PC-3 (cell line): ENCODE results near the gene STARD3. TPM values are rescaled to one million over a fixed set of nuclear protein-coding genes. Genes with fewer than 3 reads are reported as not detected.

Experiments
- ATAC-seq: fragments of 200-7000 bp; cut with Tn5 transposase; 2 replicates; pipeline ENCODE4 v1.9.1; 2020; ENCODE audit warnings: mild to moderate bottlenecking, moderate library complexity
- BruUV-seq: library from RNA; stranded (reverse); fragments of 400-500 nt; replicated peaks from 2 replicates; lab custom pipeline; 2021; lab: Mats Ljungman, UMichigan
- CTCF ChIA-PET: fragments of 300-600 bp; sonication (Branson Sonifier 250); formaldehyde crosslinking; loops from one replicate; lab custom pipeline; 2022; ENCODE audit warnings: antibody characterized with exemption; lab: Charles Lee
- POLR2A ChIA-PET: fragments of 300-600 bp; sonication (Branson Sonifier 250); formaldehyde crosslinking; loops from one replicate; lab custom pipeline; 2022; ENCODE audit warnings: antibody characterized with exemption; ENCODE audit not compliant: unreplicated experiment; lab: Charles Lee
- DNase-seq: peaks from one replicate; pipeline ENCODE4 v3.0.0-alpha.2; 2015
- H2AFZ ChIP-seq: fragments of 300-600 bp; sonication (generic); 2 replicates; pipeline ENCODE4 v1.6.0; 2016; ENCODE audit warnings: antibody characterized with exemption, low read length
- H3F3A ChIP-seq: fragments of 300-600 bp; sonication (generic); one replicate; pipeline ENCODE4 v1.6.0; 2017; ENCODE audit warnings: antibody characterized with exemption, low read length, control low read depth, mild to moderate bottlenecking; ENCODE audit not compliant: unreplicated experiment
- H3K27ac ChIP-seq: fragments of 300-600 bp; sonication (generic); 2 replicates; pipeline ENCODE4 v1.5.1; 2016; ENCODE audit warnings: mild to moderate bottlenecking, low read length
- H3K27me3 ChIP-seq: fragments of 300-600 bp; sonication (generic); 2 replicates; pipeline ENCODE4 v1.6.1; 2016; ENCODE audit warnings: low read length, mixed read lengths
- H3K36me3 ChIP-seq: fragments of 300-600 bp; sonication (generic); 2 replicates; pipeline ENCODE4 v1.6.1; 2016; ENCODE audit warnings: low read depth, mixed run types, low read length, mixed read lengths
- H3K4me1 ChIP-seq: fragments of 300-600 bp; sonication (generic); 2 replicates; pipeline ENCODE4 v1.5.1; 2016; ENCODE audit warnings: low read length; ENCODE audit not compliant: insufficient read depth
- H3K4me2 ChIP-seq: fragments of 300-600 bp; sonication (generic); 2 replicates; pipeline ENCODE4 v1.6.0; 2016; ENCODE audit warnings: low read length
- H3K4me3 ChIP-seq: fragments of 300-600 bp; sonication (generic); 2 replicates; pipeline ENCODE4 v1.5.1; 2016; ENCODE audit warnings: mild to moderate bottlenecking, low read length, mixed read lengths
- H3K79me2 ChIP-seq: fragments of 300-600 bp; sonication (generic); 2 replicates; pipeline ENCODE4 v1.6.1; 2017; ENCODE audit warnings: low read length, mixed read lengths
- H3K9ac ChIP-seq: fragments of 300-600 bp; sonication (generic); 2 replicates; pipeline ENCODE4 v1.6.0; 2016; ENCODE audit warnings: mild to moderate bottlenecking, low read length
- H3K9me2 ChIP-seq: fragments of 300-600 bp; sonication (generic); replicated peaks from 2 replicates; pipeline ENCODE4 v1.6.1; 2016; ENCODE audit warnings: mixed run types, low read length, mixed read lengths
- H3K9me3 ChIP-seq: fragments of 300-600 bp; sonication (generic); 2 replicates; pipeline ENCODE4 v1.6.1; 2016; ENCODE audit warnings: low read length, mixed read lengths
- H4K20me1 ChIP-seq: fragments of 300-600 bp; sonication (generic); 2 replicates; pipeline ENCODE4 v1.6.1; 2016; ENCODE audit warnings: low read length, mixed read lengths
- EZH2 ChIP-seq: fragments of 300-600 bp; sonication (generic); IDR thresholded peaks from one replicate; pipeline ENCODE4 v1.6.1; 2017; ENCODE audit warnings: antibody characterized with exemption, mild to moderate bottlenecking, low read length; ENCODE audit not compliant: unreplicated experiment
- EZH2phosphoT487 ChIP-seq: fragments of 300-600 bp; sonication (generic); IDR thresholded peaks from 2 replicates; pipeline ENCODE4 v1.6.1; 2018; ENCODE audit warnings: mild to moderate bottlenecking, antibody characterized with exemption, low read length, borderline replicate concordance
- intact Hi-C: fragments of 100-400 bp; cut with micrococcal nuclease; formaldehyde crosslinking; loops from 2 replicates; pipeline ENCODE4 v1.9.0; 2023
- total RNA-seq: library from RNA; depleted of rRNA; stranded (reverse); fragments of >200 nt; gene quantifications from 2 replicates; pipeline ENCODE4 v1.2.3, GENCODE V29; 2014
- TF ChIP-seq, protein P1 (sequence below): fragments of 300-600 bp; sonication (generic); conservative IDR thresholded peaks from 2 replicates; pipeline ENCODE4 v1.5.1; 2017; ENCODE audit warnings: antibody characterized with exemption, low read depth, mild to moderate bottlenecking, low read length

Gene STARD3
- total RNA-seq, 1 experiment from 2014 or later: 30.5 TPM

DNA sequence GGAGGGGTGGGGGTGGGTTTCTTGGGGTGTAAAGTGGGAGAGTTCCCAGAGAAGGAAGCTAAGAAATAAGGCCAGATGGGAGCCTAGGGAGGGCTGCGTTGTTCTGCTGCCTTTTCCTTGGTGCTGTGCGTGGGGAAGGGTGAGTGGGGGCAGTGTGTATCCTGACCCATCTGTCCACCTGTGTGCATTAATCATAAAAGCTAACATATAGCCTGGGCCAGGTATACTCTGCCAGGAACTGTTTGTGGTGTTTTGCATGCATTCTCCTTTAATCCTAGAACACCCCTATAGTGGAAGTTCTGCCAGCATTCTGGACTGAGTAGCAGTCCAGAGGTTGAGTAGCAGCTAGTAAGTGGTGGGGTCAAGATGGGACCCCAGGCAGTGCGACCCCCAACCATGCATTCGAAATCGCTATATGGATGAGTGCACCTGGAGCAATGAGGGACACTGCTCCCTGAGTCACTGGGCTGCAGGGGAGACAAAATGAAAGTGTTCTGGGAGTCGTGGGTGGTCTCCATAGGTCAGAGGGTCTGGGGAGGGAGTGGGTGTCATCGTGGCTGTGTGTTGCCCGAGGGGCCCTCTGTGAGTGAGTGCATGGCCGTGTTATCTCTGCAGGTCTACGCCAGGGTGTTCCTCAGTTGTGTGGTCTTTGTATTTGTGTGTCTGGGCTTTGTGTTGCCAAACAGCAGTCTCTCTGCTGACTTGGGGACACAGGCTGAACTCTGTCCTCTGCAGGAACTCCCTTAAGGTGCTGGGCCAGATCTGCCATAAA, 64.3 kb downstream of the STARD3 start:
- ChIA-PET CTCF (no interaction called here), POLR2A (no interaction called here)
- peak overlapping the region; percentile 88 for H3K4me3 ChIP-seq
- H2AFZ ChIP-seq: no peak overlapping the region; the same call in 1 of the 2 replicates
- intact Hi-C loops: no loop called here
- peaks cover 52% of the 10 kb centered on the region for H3K4me1 ChIP-seq
- H3K27me3 ChIP-seq: no peaks in the 10 kb centered on the region
- TSS peak; percentile 51 for BruUV-seq
- H3F3A ChIP-seq: no peaks in the 10 kb centered on the region
- H3K36me3 ChIP-seq: no peaks in the 10 kb centered on the region
- H4K20me1 ChIP-seq: no peaks in the 10 kb centered on the region
- H3K27ac ChIP-seq: peak overlapping the region; percentile 92
- H3K9me3 ChIP-seq: no peaks in the 10 kb centered on the region
- DNase-seq (peak; percentile 7), ATAC-seq (no peak)
- TF ChIP-seq EZH2phosphoT487: no peak
- TF ChIP-seq, protein P1, sequence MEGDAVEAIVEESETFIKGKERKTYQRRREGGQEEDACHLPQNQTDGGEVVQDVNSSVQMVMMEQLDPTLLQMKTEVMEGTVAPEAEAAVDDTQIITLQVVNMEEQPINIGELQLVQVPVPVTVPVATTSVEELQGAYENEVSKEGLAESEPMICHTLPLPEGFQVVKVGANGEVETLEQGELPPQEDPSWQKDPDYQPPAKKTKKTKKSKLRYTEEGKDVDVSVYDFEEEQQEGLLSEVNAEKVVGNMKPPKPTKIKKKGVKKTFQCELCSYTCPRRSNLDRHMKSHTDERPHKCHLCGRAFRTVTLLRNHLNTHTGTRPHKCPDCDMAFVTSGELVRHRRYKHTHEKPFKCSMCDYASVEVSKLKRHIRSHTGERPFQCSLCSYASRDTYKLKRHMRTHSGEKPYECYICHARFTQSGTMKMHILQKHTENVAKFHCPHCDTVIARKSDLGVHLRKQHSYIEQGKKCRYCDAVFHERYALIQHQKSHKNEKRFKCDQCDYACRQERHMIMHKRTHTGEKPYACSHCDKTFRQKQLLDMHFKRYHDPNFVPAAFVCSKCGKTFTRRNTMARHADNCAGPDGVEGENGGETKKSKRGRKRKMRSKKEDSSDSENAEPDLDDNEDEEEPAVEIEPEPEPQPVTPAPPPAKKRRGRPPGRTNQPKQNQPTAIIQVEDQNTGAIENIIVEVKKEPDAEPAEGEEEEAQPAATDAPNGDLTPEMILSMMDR: no peak
- no peak for TF ChIP-seq EZH2
- H3K79me2 ChIP-seq: peaks cover 59% of the 10 kb centered on the region
- peak overlapping the region; percentile 84 for H3K4me2 ChIP-seq
- H3K9me2 ChIP-seq: no peaks in the 10 kb centered on the region
- H3K9ac ChIP-seq: peak overlapping the region; percentile 82

DNA sequence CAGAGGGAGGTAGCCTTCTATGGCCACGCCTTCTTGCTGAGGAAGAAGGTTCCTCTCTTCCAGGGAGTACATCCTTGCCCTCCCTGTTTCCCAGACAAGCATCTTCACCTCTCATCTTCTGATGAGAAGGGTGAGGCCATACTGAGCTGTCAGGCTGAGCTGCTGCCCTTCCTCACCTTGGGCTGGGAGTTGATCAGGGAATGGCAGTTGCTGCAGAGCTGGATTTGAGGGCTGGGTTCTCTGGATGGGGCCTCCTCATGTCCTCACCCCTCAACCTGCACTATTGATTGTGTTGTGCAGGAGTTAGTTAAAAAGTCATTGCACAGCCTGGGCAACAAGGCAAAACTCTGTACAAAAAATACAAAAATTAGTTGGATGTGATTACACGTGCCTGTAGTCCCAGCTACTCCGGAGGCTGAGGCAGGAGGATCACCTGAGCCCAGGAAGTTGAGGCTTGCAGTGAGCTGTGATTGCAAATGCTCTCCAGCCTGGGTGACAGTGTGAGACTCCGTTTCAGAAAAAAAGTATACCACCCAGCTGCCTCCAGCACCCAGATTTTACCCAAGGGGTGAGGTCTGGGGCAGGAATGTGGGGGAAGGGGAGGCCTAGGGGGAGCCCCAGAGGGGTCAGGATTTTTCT, 65.0 kb downstream of the STARD3 start:
- TF ChIP-seq, protein P1: no peak
- TF ChIP-seq EZH2 (no peak), EZH2phosphoT487 (no peak)
- Histone ChIP-seq H3K9ac (peak overlapping the region; percentile 53), H3K4me1 (peaks cover 59% of the 10 kb centered on the region), H2AFZ (no peak overlapping the region), H3K4me3 (peak overlapping the region; percentile 88), H3K27ac (peak overlapping the region; percentile 92), H3K4me2 (peak overlapping the region; percentile 84), H3K9me2 (no peaks in the 10 kb centered on the region), H3K36me3 (no peaks in the 10 kb centered on the region), H3F3A (no peaks in the 10 kb centered on the region), H3K27me3 (no peaks in the 10 kb centered on the region), H4K20me1 (no peaks in the 10 kb centered on the region), H3K9me3 (no peaks in the 10 kb centered on the region), H3K79me2 (peaks cover 66% of the 10 kb centered on the region)
- BruUV-seq: no TSS peak
- DNase-seq: peak; percentile 16
- no peak for ATAC-seq
- intact Hi-C loops: no loop called here
- POLR2A ChIA-PET: interaction anchor here (0.6 kb wide), 1 partner anchor 69 kb away, joined by 3 read pairs; no protein-coding TSS in a partner anchor
- CTCF ChIA-PET: no interaction called here
